IMR-90 (cell line): ENCODE data around the gene C5orf63. TPM values are rescaled to one million over a fixed set of nuclear protein-coding genes. Genes with fewer than 3 reads are reported as not detected.

Source experiments
- ATAC-seq: fragments of 200-7000 bp; cut with Tn5 transposase; 2 replicates; pipeline ENCODE4 v1.9.1; 2020; ENCODE audit warnings: low read depth, mild to moderate bottlenecking, moderate library complexity
- BruUV-seq: library from RNA; stranded (reverse); fragments of 400-500 nt; replicated peaks from 2 replicates; lab custom pipeline; 2021; lab: Mats Ljungman, UMichigan
- CTCF ChIA-PET: fragments of 300-600 bp; formaldehyde crosslinking; extraction: SDS; loops from one replicate; lab custom pipeline; 2021; ENCODE audit warnings: antibody characterized with exemption; lab: Yijun Ruan, JAX
- POLR2A ChIA-PET: fragments of 300-600 bp; sonication (Branson Sonifier 250); formaldehyde crosslinking; loops from one replicate; lab custom pipeline; 2022; ENCODE audit warnings: antibody characterized with exemption; ENCODE audit not compliant: unreplicated experiment; lab: Charles Lee
- DNase-seq: peaks from one replicate; pipeline ENCODE4 v3.0.0; 2013
- H2AFZ ChIP-seq: replicated peaks from 2 replicates; pipeline ENCODE3; 2013; ENCODE audit warnings: low read length, mild to moderate bottlenecking; ENCODE audit not compliant: poor library complexity
- H2AK5ac ChIP-seq: 2 replicates; pipeline ENCODE4 v1.6.1; 2013; ENCODE audit warnings: low read depth, low read length, inconsistent platforms
- H2AK9ac ChIP-seq: replicated peaks from 2 replicates; pipeline ENCODE3; 2013; ENCODE audit warnings: mild to moderate bottlenecking, low read depth, low read length, moderate library complexity; ENCODE audit not compliant: poor library complexity
- H2BK120ac ChIP-seq: 2 replicates; pipeline ENCODE4 v1.6.1; 2013; ENCODE audit warnings: low read depth, low read length, inconsistent platforms
- H2BK15ac ChIP-seq: 3 replicates; pipeline ENCODE4 v1.6.1; 2013; ENCODE audit warnings: low read depth, low read length, inconsistent platforms
- H2BK20ac ChIP-seq: 2 replicates; pipeline ENCODE4 v1.6.1; 2013; ENCODE audit warnings: low read depth, mild to moderate bottlenecking, inconsistent platforms, low read length, moderate library complexity
- H2BK5ac ChIP-seq: 2 replicates; pipeline ENCODE4 v1.6.1; 2013; ENCODE audit warnings: mild to moderate bottlenecking, low read depth, low read length, inconsistent platforms; ENCODE audit not compliant: poor library complexity, severe bottlenecking
- H3K14ac ChIP-seq: replicated peaks from 2 replicates; pipeline ENCODE4 v1.6.1; 2013; ENCODE audit warnings: low read depth, low read length, inconsistent platforms
- H3K18ac ChIP-seq: 2 replicates; pipeline ENCODE4 v1.6.1; 2013; ENCODE audit warnings: low read depth, low read length, control low read depth
- H3K23ac ChIP-seq: 2 replicates; pipeline ENCODE4 v1.6.1; 2013; ENCODE audit warnings: low read depth, low read length, inconsistent platforms
- H3K27ac ChIP-seq: 2 replicates; pipeline ENCODE4 v1.5.1; 2013; ENCODE audit warnings: mild to moderate bottlenecking, control low read depth, low read length; ENCODE audit not compliant: insufficient read depth
- H3K27me3 ChIP-seq: 2 replicates; pipeline ENCODE4 v1.6.1; 2013; ENCODE audit warnings: low read length; ENCODE audit not compliant: control insufficient read depth, insufficient read depth
- H3K36me3 ChIP-seq: 2 replicates; pipeline ENCODE4 v1.6.1; 2013; ENCODE audit warnings: low read length, mixed read lengths; ENCODE audit not compliant: control insufficient read depth, insufficient read depth
- H3K4ac ChIP-seq: 2 replicates; pipeline ENCODE4 v1.6.1; 2013; ENCODE audit warnings: low read depth, low read length, inconsistent platforms
- H3K4me1 ChIP-seq: 2 replicates; pipeline ENCODE4 v1.6.1; 2013; ENCODE audit warnings: low read length, mixed read lengths; ENCODE audit not compliant: control insufficient read depth, insufficient read depth
- H3K4me2 ChIP-seq: 2 replicates; pipeline ENCODE4 v1.6.1; 2013; ENCODE audit warnings: low read depth, mild to moderate bottlenecking, control low read depth, low read length, moderate library complexity
- H3K4me3 ChIP-seq: 2 replicates; pipeline ENCODE4 v1.5.1; 2013; ENCODE audit warnings: low read depth, mild to moderate bottlenecking, control low read depth, low read length, moderate library complexity; ENCODE audit not compliant: insufficient read depth
- H3K56ac ChIP-seq: 2 replicates; pipeline ENCODE4 v1.6.1; 2013; ENCODE audit warnings: low read length, inconsistent platforms; ENCODE audit not compliant: insufficient read depth; ENCODE audit errors: extremely low read depth
- H3K79me1 ChIP-seq, 2 experiments: 2 replicates each; pipeline ENCODE4 v1.6.1; 2013; ENCODE audit warnings: low read length in 2 of 2, inconsistent platforms in 1 of 2, low read depth in 1 of 2
- H3K9ac ChIP-seq: 2 replicates; pipeline ENCODE4 v1.6.1; 2013; ENCODE audit warnings: low read depth, low read length, control low read depth
- H3K9me1 ChIP-seq: 2 replicates; pipeline ENCODE4 v1.6.1; 2013; ENCODE audit warnings: low read length, inconsistent platforms; ENCODE audit not compliant: insufficient read depth
- H3K9me3 ChIP-seq: 2 replicates; pipeline ENCODE4 v1.6.1; 2013; ENCODE audit warnings: low read length; ENCODE audit not compliant: control insufficient read depth, insufficient read depth
- H4K20me1 ChIP-seq: 2 replicates; pipeline ENCODE4 v1.6.1; 2013; ENCODE audit warnings: low read length, inconsistent platforms; ENCODE audit not compliant: insufficient read depth
- H4K5ac ChIP-seq: 2 replicates; pipeline ENCODE4 v1.6.1; 2013; ENCODE audit warnings: mild to moderate bottlenecking, low read depth, low read length, control low read depth
- H4K8ac ChIP-seq, 2 experiments: 2 replicates each; pipeline ENCODE4 v1.6.1; 2013; ENCODE audit warnings: low read depth in 2 of 2, low read length in 2 of 2, control low read depth in 1 of 2, inconsistent platforms in 1 of 2
- H4K91ac ChIP-seq: 2 replicates; pipeline ENCODE4 v1.6.1; 2013; ENCODE audit warnings: low read depth, low read length, inconsistent platforms; ENCODE audit not compliant: insufficient read depth
- FOS ChIP-seq: fragments of 150-350 bp; IDR thresholded peaks from 2 replicates; pipeline ENCODE4 v1.6.1; 2016; ENCODE audit warnings: low read depth, low read length
- MAZ ChIP-seq: IDR thresholded peaks from 2 replicates; pipeline ENCODE4 v1.6.1; 2012; ENCODE audit warnings: low read depth, mild to moderate bottlenecking, low read length, improper control_type of control experiment, moderate library complexity, borderline replicate concordance
- MXI1 ChIP-seq: IDR thresholded peaks from 2 replicates; pipeline ENCODE4 v1.6.1; 2012; ENCODE audit warnings: low read depth, mild to moderate bottlenecking, low read length, moderate library complexity, borderline replicate concordance
- POLR2A ChIP-seq: IDR thresholded peaks from 2 replicates; pipeline ENCODE4 v1.6.1; 2012; ENCODE audit warnings: mild to moderate bottlenecking, low read depth, low read length
- RAD21 ChIP-seq: IDR thresholded peaks from 2 replicates; pipeline ENCODE4 v1.6.1; 2012; ENCODE audit warnings: low read length, improper control_type of control experiment
- SMC3 ChIP-seq: fragments of 150-350 bp; IDR thresholded peaks from 2 replicates; pipeline ENCODE4 v1.6.1; 2016; ENCODE audit warnings: low read depth, mild to moderate bottlenecking, antibody characterized with exemption, low read length, moderate library complexity
- WGBS, 2 experiments: methylation state at CpG; one replicate each; pipeline versions ENCODE4 v1.1.5 to v1.1.7; 2013; ENCODE audit warnings: missing lambda C conversion rate in 2 of 2; ENCODE audit not compliant: insufficient read length in 1 of 2; ENCODE audit errors: extremely low coverage in 2 of 2; 5-methylcytosine and 5-hydroxymethylcytosine counted together
- dilution Hi-C: fragments of 300-500 bp; cut with HindIII; formaldehyde crosslinking; loops from one replicate; pipeline ENCODE4 v1.14.3; 2018; ENCODE audit warnings: low sequenced_read_pairs; ENCODE audit not compliant: unreplicated experiment
- in situ Hi-C: fragments of 300-500 bp; cut with MboI; formaldehyde crosslinking; loops from 3 replicates; pipeline ENCODE4 v1.14.3; 2019; ENCODE audit warnings: low sequenced_read_pairs, inconsistent platforms, mixed read lengths
- intact Hi-C: fragments of 100-400 bp; cut with micrococcal nuclease; formaldehyde crosslinking; loops from 2 replicates; pipeline ENCODE4 v1.10.0; 2022
- polyA plus RNA-seq, 3 experiments: library from polyadenylated mRNA; depleted of rRNA; stranded (reverse); fragments of >200 nt; gene quantifications; 2 replicates each; pipeline ENCODE4 v1.2.3, GENCODE V29; 2012; ENCODE audit warnings: low replicate concordance in 1 of 3
- total RNA-seq: library from RNA; depleted of rRNA; stranded (reverse); fragments of >200 nt; gene quantifications from 2 replicates; pipeline ENCODE4 v1.2.3, GENCODE V29; 2012
- TF ChIP-seq, protein P1 (sequence below): conservative IDR thresholded peaks from 2 replicates; pipeline ENCODE4 v1.5.1; 2012; ENCODE audit warnings: mild to moderate bottlenecking, low read depth, low read length, improper control_type of control experiment
- TF ChIP-seq, protein P2 (sequence below): fragments of 150-350 bp; IDR thresholded peaks from 2 replicates; pipeline ENCODE4 v1.6.1; 2017; ENCODE audit warnings: mild to moderate bottlenecking, antibody characterized with exemption, low read length, low read depth

The C5orf63 gene
- total and polyA plus RNA-seq, 2 of the 4 experiments (the other 2 are of a cell fraction): 0.72 to 1.1 TPM

DNA sequence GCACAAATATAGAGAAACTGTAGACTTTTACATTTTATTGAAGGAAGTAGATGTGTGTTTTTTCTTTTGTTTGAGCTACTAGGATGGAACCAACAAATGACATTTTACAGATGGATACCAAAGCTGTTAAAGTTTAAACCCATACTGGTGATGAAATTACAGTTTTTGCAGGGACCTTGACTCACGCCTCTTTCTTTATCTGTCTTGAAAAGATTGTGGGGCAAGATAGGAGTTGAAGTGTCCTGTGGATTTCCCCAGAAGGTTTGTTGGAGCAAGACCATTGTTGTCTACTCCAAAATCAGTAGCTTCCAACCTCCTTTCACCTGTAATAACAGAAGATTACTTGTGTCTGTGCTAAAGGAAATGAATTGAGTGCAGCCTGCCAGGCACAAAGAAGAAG lies 4.1 kb upstream of the C5orf63 start:
- Histone ChIP-seq H3K27me3 (no peaks in the 10 kb centered on the region), H3K4me1 (peaks cover 3% of the 10 kb centered on the region; the same call in 1 of the 2 replicates), H4K20me1 (no peaks in the 10 kb centered on the region), H4K8ac (no peak overlapping the region), H3K18ac (no peak overlapping the region), H3K9ac (no peak overlapping the region), H2BK5ac (no peak overlapping the region), H3K36me3 (no peaks in the 10 kb centered on the region), H3K4ac (no peak overlapping the region), H2AFZ (no peak overlapping the region), H2AK5ac (no peak overlapping the region), H3K27ac (no peak overlapping the region), H4K91ac (no peak overlapping the region), H3K14ac (no peak overlapping the region), H3K79me1 (no peaks in the 10 kb centered on the region), H2BK15ac (no peak overlapping the region), H3K23ac (no peak overlapping the region), H2BK120ac (no peak overlapping the region), H3K9me1 (0 out of 2 replicates have a peak, but pooled peaks cover 4% of the 10 kb centered on the region), H4K5ac (no peak overlapping the region), H3K4me2 (no peak overlapping the region), H3K56ac (no peak overlapping the region), H3K4me3 (no peak overlapping the region), H2AK9ac (no peak overlapping the region), H2BK20ac (no peak overlapping the region), H3K9me3 (no peaks in the 10 kb centered on the region)
- BruUV-seq: no TSS peak
- no CpG with 5 or more reads among the region's 1 CpG for WGBS, 2 experiments
- ChIA-PET POLR2A (no interaction called here), CTCF (interaction anchor here (0.9 kb wide), 1 partner anchor 8 kb away, joined by 3 read pairs; no protein-coding TSS in a partner anchor)
- intact Hi-C loops (no loop called here), dilution Hi-C loops (no loop called here), in situ Hi-C loops (no loop called here)
- DNase-seq (no peak), ATAC-seq (no peak)
- no peak for TF ChIP-seq FOS
- TF ChIP-seq, protein P1, sequence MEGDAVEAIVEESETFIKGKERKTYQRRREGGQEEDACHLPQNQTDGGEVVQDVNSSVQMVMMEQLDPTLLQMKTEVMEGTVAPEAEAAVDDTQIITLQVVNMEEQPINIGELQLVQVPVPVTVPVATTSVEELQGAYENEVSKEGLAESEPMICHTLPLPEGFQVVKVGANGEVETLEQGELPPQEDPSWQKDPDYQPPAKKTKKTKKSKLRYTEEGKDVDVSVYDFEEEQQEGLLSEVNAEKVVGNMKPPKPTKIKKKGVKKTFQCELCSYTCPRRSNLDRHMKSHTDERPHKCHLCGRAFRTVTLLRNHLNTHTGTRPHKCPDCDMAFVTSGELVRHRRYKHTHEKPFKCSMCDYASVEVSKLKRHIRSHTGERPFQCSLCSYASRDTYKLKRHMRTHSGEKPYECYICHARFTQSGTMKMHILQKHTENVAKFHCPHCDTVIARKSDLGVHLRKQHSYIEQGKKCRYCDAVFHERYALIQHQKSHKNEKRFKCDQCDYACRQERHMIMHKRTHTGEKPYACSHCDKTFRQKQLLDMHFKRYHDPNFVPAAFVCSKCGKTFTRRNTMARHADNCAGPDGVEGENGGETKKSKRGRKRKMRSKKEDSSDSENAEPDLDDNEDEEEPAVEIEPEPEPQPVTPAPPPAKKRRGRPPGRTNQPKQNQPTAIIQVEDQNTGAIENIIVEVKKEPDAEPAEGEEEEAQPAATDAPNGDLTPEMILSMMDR: no peak
- no peak for TF ChIP-seq POLR2A
- TF ChIP-seq MAZ: no peak
- TF ChIP-seq SMC3: no peak
- TF ChIP-seq, protein P2, sequence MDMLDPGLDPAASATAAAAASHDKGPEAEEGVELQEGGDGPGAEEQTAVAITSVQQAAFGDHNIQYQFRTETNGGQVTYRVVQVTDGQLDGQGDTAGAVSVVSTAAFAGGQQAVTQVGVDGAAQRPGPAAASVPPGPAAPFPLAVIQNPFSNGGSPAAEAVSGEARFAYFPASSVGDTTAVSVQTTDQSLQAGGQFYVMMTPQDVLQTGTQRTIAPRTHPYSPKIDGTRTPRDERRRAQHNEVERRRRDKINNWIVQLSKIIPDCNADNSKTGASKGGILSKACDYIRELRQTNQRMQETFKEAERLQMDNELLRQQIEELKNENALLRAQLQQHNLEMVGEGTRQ: no peak
- no peak for TF ChIP-seq RAD21
- TF ChIP-seq MXI1: no peak
